Erythroblast (primary cell): Measurements from ENCODE around the gene HM13.

Experiments
- GATA1 ChIP-seq: IDR thresholded peaks from 2 replicates; pipeline ENCODE4 v1.6.1; 2011; ENCODE audit warnings: low read depth, mild to moderate bottlenecking, control low read depth, low read length, moderate library complexity
- POLR2A ChIP-seq: IDR thresholded peaks from 2 replicates; pipeline ENCODE4 v1.6.1; 2011; ENCODE audit warnings: mild to moderate bottlenecking, low read length

DNA sequence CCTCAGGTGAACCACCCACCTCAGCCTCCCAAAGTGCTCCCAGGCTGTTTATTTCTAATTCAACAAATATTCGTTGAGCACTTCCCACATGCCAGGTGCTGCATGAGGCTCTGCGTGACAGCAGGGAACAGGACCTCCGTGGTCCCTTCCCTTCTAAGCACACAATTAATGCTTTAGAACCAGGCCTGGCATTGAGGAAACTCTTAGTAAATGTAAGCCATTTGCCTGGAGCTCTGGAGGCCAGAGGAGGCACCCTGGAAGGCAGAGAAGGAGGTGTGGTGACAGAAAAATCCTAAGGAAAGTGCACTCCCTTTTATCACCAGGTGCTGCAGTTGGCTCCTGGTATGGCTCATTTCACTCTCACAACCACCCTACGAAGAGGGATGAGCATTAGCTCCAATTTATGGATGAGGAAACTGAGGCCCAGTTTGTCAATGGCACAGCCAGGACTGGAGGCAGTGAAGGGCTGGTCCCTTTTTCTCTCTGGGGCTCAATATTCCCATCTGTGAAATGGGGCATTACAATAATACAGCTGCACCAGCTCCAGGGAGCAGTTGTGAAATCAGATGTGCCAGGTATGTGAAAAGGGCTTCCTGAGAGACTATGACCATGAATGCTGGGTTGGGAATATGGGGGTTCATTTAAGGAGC lies 82.7 kb downstream of the HM13 start:
- TF ChIP-seq POLR2A: no peak
- TF ChIP-seq GATA1: no peak
